GM20000 (cell line): ENCODE data around the gene ZNF605.

ENCODE experiments used
- DNase-seq: peaks from one replicate; pipeline ENCODE4 v3.0.0; 2012; ENCODE audit warnings: low spot score
- TF ChIP-seq, protein P1 (sequence below): IDR thresholded peaks from 2 replicates; pipeline ENCODE4 v1.5.1; 2012; ENCODE audit warnings: mild to moderate bottlenecking, control low read depth; ENCODE audit errors: extremely low read depth, missing control alignments

The ZNF605 gene

DNA sequence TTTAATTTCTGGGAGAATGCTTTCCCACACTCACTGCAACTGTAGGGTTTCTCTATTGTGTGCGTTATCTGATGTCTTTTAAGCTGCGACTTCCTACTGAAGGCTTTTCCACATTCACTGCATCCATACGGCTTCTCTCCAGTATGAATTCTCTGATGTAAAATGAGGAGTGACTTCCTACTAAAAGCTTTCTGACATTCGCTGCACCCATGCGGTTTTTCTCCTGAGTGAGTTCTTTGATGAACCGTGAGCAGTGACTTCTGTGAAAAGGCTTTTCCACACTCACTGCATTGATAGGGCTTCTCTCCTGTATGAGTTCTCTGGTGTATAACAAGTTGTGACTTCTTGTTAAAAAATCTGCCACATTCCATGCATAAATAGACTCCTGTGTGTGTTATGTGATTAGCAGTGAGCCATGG, 29.7 kb downstream of the ZNF605 start:
- TF ChIP-seq, protein P1, sequence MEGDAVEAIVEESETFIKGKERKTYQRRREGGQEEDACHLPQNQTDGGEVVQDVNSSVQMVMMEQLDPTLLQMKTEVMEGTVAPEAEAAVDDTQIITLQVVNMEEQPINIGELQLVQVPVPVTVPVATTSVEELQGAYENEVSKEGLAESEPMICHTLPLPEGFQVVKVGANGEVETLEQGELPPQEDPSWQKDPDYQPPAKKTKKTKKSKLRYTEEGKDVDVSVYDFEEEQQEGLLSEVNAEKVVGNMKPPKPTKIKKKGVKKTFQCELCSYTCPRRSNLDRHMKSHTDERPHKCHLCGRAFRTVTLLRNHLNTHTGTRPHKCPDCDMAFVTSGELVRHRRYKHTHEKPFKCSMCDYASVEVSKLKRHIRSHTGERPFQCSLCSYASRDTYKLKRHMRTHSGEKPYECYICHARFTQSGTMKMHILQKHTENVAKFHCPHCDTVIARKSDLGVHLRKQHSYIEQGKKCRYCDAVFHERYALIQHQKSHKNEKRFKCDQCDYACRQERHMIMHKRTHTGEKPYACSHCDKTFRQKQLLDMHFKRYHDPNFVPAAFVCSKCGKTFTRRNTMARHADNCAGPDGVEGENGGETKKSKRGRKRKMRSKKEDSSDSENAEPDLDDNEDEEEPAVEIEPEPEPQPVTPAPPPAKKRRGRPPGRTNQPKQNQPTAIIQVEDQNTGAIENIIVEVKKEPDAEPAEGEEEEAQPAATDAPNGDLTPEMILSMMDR, result no peak
- DNase-seq, result no peak

DNA sequence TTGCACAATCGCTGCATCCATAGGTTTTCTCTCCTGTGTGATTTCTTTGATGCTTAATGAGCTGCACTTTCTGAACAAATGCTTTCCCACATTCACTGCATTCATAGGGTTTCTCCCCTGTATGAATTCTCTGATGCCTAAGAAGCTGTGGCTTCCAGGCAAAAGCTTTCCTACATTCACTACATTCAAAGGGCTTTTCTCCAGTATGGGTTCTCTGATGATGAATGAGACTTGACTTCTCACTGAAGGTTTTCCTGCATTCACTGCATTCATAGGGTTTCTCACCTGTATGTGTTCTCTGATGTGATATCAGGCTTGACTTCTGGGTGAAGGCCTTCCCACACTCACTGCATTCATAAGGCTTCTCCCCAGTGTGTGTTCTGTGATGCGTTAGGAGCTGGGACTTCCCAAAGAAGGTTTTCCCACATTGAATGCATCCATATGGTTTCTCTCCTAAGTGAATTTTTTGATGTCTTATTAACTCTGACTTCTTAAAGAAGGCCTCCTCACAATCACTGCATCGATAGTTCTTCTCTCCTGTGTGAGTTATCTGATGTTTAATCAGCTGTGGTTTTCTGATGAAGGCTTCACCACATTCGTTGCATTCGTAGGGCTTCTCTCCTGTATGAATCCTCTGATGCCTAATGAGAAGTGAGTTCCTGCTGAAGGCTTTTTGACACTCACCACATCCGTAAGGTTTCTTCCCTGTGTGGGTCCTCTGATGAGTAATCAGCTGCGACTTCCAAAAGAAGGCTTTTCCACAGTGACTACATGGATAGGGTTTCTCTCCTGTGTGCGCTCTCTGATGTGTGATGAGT, 30.3 kb downstream of the ZNF605 start:
- no peak for DNase-seq
- TF ChIP-seq, protein P1, result no peak

DNA sequence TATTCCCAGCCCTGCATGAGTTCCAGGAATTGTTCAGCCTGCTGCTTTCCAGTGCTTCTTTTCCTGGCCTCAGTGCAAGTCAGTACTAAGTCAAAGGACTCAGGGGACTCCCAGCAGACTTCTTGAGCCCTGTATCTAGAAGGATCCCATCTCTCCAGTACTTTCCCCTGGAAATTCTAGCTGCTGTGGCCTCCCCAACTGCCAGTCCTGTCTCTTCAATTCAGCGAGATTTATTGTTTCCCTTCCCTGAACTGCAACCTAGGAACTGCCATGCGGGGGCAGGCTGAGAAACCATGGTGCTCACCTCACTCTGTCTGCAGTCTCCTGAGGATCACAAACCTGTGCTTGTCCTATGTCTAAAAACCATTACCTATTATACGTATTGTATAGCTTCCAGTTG, 31.8 kb downstream of the ZNF605 start:
- DNase-seq, result no peak
- TF ChIP-seq, protein P1, result no peak

DNA sequence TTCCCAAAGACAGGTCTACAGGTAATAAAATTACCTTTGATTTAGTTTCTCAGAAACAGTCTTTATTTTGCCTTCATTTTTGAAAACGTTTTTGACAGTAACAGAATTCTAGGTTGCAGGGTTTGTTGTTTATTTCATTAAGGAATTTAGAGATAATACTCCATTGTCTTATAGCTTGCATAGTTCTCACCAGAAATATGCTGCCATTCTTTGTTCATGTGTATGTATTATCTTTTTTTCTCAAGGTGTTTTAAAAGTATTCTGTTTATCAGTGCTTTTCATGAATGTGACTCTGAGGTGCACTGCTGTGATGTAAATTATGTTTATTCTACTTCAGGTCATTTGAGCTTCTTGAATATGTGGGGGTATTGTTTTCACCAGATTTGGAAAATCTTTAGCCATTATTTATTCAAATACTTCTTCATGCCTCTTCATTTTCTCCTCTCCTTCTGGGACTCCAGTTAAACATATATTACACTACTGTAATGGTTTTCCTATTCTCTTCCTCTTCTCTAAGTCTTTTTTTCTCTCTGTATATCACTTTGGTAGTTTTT, 32.7 kb downstream of the ZNF605 start:
- DNase-seq, result no peak
- TF ChIP-seq, protein P1, result no peak

DNA sequence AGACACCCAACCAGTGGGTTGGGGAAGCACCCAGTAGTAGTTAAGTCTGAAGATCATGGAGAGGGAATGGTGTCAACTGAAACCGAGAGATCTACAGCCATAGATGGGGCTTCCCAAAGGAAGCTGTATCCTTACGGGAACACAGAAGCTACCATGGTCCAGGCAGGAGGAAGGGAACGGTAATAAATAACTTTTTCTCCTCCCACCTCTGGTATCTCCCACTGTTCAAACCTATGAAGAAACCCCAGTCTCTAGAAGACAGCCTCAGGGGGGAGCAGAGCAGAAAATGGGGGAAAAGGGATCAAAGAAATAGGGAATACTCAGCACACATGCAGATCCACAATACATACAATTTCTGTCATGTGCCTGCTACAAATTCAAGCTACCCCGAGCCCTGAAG, 33.4 kb downstream of the ZNF605 start:
- DNase-seq, result no peak
- TF ChIP-seq, protein P1, result no peak

DNA sequence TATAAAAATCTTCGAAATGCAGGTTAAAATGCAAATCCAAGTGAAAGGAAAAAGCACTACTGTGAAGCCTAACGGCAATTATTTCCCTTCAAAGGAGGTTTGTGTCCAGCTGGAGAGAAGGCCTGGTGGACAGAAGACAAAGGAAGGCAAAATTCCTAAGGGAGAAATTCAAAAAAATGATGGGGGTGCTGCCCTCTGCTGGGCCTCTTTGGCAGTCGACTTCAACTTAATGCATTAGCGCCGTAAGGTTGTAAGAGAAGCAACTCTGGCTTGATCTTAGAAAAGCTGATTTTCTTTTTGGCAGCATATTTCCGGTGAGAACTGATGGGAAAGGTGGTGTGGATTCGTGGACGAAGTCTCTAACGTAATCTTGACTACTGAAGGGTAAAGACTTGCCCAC, 34.4 kb downstream of the ZNF605 start:
- TF ChIP-seq, protein P1, result no peak
- DNase-seq, result no peak

DNA sequence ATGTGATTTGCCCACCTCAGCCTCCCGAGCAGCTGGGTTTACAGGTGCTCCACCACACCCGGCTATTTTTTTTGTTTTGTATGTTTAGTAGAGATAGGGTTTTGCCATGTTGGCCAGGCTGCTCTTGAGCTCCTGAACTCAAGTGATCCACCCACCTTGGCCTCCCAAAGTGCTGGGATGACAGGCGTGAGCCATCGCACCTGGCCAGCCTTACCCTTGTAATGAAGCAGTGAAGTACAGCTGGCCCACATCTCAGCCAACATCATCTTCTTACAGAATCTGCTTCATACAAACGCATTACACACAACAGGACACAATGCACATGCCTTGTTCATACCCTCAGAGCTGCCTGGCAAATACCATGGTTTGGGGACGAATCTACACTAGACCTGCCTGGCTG, 37.4 kb downstream of the ZNF605 start:
- DNase-seq, result no peak
- TF ChIP-seq, protein P1, result no peak
